ENCODE measurements around the gene C4B.
"Not testable (repeated sequence)": the region's sequence is repeated elsewhere in the genome, so short reads cannot be mapped to it uniquely, and the experiment has no call there.

C4B gene

DNA sequence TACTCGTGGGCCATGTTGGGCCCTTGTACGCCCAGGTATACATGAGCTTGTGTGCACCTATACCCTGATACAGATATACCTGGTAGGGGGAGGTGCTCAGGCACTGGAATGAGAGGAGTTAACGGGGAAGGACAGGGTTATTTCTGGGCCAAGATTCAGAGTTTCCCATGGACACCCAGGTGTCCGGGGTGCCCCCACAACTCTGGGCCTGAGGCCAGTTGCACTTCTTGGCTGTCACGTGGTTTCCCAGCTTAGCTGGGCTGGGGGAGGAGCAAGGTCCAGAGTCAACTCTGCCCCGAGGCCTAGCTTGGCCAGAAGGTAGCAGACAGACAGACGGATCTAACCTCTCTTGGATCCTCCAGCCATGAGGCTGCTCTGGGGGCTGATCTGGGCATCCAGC, 32.9 kb upstream of the C4B start, which contains the start of gene C4A:
Gene C4A (plus strand): TSS at position 314 of the 400 bp plus-strand sequence. CDS start 51 bp downstream, at position 365.
- DNase-seq = not testable (repeated sequence)

- DNase-seq = not testable (repeated sequence)
Measured at GRCh38 chr6:31989363-31989762, 25.2 kb upstream of the C4B start.

GRCh38 chr6:31994421-31994820, 20.2 kb upstream of the C4B start:
- not testable (repeated sequence) for DNase-seq

DNA sequence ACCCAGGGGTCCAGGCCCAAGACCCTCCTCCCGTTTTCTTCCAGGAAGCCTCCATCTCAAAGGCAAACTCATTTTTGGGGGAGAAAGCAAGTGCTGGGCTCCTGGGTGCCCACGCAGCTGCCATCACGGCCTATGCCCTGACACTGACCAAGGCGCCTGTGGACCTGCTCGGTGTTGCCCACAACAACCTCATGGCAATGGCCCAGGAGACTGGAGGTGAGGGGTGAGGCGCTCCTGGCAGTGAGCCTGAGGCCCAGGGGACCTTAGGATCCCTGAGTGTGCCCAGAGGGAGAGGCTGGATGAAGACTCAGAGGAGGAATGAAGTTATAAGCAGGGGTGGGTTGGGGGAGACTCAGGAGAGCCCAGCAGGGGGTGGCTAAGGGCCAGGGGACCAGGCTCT, 18.2 kb upstream of the C4B start:
- not testable (repeated sequence) for DNase-seq

- DNase-seq = not testable (repeated sequence)
Measured at GRCh38 chr6:32002546-32003268, 11.9 kb upstream of the C4B start.

GRCh38 chr6:32003301-32003700, 11.3 kb upstream of the C4B start:
- DNase-seq = not testable (repeated sequence)

- not testable (repeated sequence) for DNase-seq
Measured at GRCh38 chr6:32004393-32004792, 10.2 kb upstream of the C4B start.

DNA sequence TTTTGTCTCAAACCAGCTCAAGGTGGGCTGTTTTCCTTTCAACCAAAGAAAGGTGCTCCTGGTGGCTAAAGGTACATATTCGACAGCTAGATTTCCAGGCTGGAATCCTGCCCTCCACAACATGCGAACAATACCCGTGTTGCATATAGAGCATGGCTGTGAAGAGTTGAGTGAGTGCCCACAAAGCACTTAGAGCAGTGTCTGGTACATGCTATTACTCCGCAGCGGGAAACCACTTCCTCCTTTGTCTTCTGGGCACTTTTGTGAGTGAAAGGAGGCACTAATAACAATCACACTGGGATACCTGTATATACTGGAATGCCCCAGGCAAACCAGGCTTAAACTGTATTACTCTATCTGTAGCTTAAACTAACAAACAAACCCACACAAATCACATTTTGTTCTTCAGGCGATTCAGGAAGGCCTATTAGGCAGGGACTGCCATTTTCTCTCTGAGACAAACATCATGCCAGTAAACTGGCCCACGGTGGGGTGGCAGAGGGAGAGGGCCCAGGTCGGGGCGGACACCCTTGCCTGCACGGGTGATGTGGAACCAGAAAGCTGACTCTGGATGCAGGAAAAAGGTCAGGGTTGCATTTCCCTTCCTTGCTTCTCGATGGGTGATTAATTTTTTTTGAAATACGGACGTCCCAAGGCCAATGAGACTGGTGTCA, 9.6 kb upstream of the C4B start:
- DNase-seq = not testable (repeated sequence)

DNA sequence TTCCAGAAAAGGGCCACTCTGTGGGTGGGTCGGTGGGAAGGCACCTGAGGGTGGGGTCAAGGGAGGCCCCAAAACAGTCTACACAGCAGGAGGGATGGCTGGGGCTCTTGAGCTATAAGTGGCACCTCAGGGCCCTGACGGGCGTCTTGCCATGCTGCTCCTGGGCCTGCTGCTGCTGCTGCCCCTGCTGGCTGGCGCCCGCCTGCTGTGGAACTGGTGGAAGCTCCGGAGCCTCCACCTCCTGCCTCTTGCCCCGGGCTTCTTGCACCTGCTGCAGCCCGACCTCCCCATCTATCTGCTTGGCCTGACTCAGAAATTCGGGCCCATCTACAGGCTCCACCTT, 9.1 kb upstream of the C4B start:
- not testable (repeated sequence) for DNase-seq

DNA sequence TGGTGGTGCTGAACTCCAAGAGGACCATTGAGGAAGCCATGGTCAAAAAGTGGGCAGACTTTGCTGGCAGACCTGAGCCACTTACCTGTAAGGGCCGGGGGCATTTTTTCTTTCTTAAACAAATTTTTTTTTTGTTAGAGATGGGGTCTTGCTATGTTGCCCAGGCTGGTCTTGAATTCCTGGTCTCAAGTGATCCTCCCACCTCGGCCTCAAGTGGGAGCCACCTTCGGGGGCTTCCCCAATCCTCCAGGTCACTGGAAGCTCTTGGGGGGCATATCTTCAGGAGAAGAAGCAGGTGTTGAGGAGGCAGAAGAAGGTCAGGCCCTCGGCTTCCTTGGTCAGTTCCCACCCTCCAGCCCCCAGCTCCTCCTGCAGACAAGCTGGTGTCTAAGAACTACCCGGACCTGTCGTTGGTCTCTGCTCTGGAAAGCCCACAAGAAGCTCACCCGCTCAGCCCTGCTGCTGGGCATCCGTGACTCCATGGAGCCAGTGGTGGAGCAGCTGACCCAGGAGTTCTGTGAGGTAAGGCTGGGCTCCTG, 8.5 kb upstream of the C4B start:
- DNase-seq = not testable (repeated sequence)

DNA sequence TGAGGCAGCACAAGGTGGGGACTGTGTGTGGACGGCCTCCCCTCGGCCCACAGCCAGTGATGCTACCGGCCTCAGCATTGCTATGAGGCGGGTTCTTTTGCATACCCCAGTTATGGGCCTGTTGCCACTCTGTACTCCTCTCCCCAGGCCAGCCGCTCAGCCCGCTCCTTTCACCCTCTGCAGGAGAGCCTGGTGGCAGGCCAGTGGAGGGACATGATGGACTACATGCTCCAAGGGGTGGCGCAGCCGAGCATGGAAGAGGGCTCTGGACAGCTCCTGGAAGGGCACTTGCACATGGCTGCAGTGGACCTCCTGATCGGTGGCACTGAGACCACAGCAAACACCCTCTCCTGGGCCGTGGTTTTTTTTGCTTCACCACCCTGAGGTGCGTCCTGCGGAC, 7.5 kb upstream of the C4B start:
- not testable (repeated sequence) for DNase-seq

DNA sequence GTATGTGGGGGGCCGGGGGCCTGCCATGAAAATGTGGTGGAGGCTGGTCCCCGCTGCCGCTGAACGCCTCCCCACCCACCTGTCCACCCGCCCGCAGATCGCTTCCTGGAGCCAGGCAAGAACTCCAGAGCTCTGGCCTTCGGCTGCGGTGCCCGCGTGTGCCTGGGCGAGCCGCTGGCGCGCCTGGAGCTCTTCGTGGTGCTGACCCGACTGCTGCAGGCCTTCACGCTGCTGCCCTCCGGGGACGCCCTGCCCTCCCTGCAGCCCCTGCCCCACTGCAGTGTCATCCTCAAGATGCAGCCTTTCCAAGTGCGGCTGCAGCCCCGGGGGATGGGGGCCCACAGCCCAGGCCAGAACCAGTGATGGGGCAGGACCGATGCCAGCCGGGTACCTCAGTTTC, 6.6 kb upstream of the C4B start:
- not testable (repeated sequence) for DNase-seq

- DNase-seq = not testable (repeated sequence)
Measured at GRCh38 chr6:32008616-32009015, 6.0 kb upstream of the C4B start.

DNA sequence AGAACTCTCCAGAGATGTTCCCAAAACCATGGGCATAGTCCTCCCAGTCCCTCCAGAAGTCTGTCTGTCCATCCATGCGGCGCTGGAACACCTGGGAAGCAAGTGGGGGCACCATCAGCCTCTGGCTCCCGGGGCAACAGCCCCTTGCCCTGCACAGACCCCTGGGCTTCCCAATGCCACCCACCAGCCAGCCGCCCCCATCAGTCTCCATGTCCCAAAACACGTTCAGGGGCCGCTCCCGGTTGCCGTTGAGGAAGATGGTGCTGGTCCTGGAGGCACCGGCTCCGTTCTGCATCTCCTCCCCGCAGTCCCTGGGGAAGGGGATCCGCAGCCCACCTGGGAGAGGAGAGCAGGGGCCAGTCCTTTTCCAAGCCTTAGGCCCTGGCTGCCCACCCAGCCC, 5.1 kb upstream of the C4B start:
- DNase-seq = not testable (repeated sequence)

DNA sequence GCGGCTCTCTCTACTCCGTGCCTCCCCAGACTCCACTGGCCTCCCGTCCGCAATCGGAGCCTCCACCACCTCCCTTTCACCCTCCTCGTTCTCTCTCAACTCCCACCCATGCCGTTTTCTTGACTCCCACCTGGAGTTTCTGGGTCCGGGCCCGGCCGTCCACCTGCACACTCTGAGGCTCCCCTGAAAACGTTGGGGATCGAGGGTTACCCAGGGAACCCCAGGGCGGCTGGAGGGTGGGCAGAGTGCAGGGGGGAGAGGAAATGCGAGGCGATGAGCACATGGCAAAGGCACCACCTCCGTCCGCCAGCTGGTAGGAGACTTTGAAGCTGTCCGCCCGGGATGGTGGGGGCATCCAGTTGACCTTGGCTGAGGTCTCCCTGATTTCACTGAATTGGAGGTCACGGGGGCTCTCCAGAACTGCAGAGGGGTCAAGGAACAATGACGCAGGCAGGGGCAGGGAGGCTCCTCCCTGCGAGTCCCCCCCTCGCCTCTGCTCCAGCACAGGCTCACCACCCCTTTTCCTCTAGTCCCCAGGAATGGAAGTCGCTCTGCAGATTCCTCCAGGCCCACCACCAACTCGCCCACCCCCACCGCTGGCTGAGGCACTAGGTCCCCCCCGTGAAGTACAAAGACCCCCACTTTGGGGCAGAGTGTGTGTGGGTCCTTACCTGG, 3.6 kb upstream of the C4B start:
- DNase-seq = not testable (repeated sequence)

DNA sequence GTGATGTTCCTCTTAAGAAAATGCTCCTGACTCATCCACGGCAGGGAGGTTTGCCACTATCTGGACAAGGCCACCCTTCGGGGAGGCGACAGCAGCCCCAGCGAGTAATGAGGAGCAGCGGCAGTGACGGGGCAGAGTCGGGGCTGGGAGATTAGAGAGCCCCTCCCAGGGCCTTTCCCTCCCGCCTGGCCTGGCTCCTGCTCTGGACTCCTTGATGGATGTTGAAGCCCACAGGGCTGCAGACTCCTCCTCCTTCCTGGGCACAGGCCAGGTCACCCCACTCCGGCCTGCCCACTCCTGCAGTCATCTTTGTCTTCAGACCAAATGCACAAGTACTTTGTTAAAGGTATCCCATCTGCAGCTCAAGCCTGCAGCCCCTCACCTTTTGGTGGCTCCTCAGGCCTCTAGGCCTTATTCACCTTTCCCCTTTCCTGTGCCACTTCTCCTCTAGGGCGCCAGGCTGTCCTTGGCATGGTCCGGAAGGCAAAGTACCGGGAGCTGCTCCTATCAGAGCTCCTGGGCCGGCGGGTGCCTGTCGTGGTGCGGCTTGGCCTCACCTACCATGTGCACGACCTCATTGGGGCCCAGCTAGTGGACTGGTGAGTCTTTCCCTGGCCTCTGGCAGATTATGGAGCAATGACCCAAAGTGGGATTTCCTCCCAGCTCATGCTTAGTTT, 1.5 kb upstream of the C4B start:
- not testable (repeated sequence) for DNase-seq

DNA sequence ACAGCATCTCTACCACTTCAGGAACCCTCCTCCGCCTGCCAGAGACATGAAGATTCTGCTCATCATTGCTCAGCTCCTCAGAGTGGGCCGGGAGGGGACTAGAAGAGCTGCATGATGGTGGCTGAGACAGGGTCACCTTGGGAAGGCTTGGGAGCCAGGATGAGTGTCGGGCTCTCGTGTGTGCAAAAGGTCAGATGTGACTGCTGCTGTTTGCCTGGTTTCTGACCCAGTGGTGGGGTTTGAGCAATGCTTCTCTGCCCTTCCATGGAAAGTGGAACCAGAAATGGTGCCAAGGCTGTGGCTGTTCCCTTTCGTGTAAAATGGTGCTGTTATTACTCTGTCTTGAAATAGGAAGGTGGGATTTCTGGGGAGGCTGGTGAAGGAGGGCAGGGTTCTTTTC, 857 bp upstream of the C4B start:
- DNase-seq = not testable (repeated sequence)

DNA sequence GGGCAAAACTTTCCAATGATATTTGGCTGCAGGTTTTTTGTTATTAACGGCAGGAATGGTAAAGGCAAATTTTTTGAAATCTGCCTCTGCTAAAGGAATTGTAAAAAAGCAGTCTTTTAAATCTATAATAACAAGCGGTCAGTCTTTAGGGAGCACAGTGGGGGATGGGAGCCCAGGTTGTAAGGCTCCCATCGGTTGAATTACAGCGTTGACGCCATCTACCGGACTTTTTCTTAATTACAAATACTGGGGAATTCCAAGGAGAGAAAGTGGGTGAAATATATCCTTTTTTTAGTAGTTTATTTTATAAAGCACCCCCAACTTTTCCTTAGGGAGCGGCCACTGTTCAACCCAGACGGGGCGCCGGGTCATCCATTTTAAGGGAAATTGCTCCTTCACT, 7.5 kb downstream of the C4B start:
- DNase-seq = not testable (repeated sequence)

DNA sequence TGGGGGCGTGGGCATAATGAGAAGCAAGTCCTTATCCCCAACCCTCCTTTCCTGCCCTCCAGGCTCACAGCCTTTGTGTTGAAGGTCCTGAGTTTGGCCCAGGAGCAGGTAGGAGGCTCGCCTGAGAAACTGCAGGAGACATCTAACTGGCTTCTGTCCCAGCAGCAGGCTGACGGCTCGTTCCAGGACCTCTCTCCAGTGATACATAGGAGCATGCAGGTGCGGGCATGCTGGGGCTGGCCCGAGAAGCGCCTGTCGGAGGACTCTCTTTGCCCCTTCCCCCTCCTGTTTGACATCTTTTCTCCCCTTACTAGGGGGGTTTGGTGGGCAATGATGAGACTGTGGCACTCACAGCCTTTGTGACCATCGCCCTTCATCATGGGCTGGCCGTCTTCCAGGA, 14.0 kb downstream of the C4B start:
- not testable (repeated sequence) for DNase-seq

GRCh38 chr6:32029553-32029952, 15.0 kb downstream of the C4B start:
- not testable (repeated sequence) for DNase-seq

DNA sequence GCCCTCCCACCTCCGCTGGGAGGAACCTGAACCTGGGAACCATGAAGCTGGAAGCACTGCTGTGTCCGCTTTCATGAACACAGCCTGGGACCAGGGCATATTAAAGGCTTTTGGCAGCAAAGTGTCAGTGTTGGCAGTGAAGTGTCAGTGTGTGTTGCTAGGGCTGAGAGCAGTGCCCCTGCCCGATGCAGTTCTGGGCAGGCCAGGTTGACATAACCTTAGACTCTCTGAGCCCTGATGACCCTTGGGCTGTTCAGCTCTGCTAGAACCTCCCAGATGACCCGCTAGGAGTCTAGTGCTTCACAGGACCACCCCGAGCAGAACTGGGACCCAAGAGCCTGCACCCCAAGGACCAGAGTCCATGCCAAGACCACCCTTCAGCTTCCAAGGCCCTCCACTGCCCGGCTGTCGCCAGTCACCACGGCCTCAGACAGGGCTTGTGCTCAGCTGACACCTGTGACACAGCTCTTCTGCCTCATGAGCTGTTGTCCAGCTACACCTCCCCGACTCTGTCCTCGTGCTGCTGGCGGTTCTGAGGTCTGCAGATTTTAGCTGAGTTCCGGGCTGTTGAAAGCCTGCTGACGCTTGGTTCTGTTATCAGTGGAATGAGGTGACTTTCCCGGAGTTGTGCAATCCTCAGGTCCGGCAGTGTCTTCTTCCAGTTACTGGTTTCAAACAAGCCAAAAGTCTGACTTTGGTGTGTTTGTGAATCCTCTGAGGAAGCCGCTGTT, 20.9 kb downstream of the C4B start:
- DNase-seq = not testable (repeated sequence)

DNA sequence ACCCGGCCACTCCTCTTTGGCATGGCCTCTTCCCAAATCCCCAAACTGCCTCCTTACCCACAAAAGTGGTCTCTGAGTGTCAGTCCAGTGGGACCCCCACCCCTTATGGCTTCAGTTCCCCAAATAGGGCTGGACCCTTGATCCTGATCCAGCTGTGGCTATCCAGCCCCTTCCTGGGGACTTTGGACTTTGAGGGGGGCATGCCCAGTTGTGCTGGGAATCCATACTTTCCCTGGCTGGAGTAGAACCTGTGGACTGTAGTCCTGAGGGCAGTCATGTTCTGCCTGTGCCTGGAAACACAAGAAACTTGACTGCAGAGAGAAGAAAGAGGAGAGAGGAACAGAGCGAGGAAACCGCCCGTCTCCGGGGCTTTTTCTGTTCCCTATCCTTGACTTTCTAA, 22.5 kb downstream of the C4B start:
- not testable (repeated sequence) for DNase-seq

All from SW 1271 (cell line).